Measurements from ENCODE around the gene PNRC2.

DNA sequence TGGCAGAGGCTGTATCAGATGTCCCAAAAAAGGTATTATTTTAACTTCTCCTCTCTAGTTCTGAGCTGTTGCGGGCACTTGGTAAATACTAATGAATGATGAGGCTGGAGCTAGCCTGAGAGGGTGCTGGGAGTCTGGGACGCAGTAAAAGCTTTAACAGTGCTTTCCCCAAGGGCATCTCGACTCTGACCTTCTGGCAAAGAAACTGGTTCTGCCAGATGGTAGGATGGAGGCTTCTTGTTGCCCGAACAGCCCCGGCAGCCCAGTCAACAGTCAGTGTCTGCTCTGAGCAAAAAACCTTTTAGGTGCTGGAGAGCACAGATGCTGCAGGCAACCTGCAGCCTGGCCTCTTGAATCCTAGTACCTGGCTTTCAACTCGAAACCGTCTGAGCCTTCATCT, 2.5 kb upstream of the PNRC2 start:
- TF ChIP-seq EZH2 (IDR thresholded peaks at IDR 0.05; ENCODE audit: low read length, missing control alignments), result no peak
- TF ChIP-seq CTCF (conservative IDR thresholded peaks at IDR 0.05 in 1 of 2, IDR thresholded peaks at IDR 0.05 in 1 of 2; ENCODE audit: low read depth in 1 of 2, low read length in 2 of 2), result no peak

Data from fibroblast of lung (primary cell).